HCT116 (cell line): ENCODE measurements around the gene SLC44A2. TPM values are rescaled to one million over a fixed set of nuclear protein-coding genes. Genes with fewer than 3 reads are reported as not detected.
A peak's percentile ranks its signal among the peaks of the same experiment; 100 is the strongest.

Experiments
- ATAC-seq: fragments of 200-7000 bp; cut with Tn5 transposase; 2 replicates; pipeline ENCODE4 v1.9.1; 2020; ENCODE audit warnings: mild to moderate bottlenecking, moderate library complexity
- BruUV-seq: library from RNA; stranded (reverse); fragments of 400-500 nt; replicated peaks from 2 replicates; lab custom pipeline; 2021; lab: Mats Ljungman, UMichigan
- CTCF ChIA-PET: fragments of 300-600 bp; sonication (Branson Sonifier 250); formaldehyde crosslinking; loops from one replicate; lab custom pipeline; 2021; ENCODE audit warnings: antibody characterized with exemption; lab: Charles Lee
- POLR2A ChIA-PET: fragments of 300-600, 350-600 bp; sonication (Branson Sonifier 250); formaldehyde crosslinking; loops from one replicate; lab custom pipeline; 2021; ENCODE audit warnings: antibody characterized with exemption; lab: Charles Lee
- RAD21 ChIA-PET, 2 experiments: fragments of 300-600 bp; sonication (Branson Sonifier 250); formaldehyde crosslinking; loops; one replicate each; lab custom pipeline; 2023; ENCODE audit warnings: low total read pairs in 2 of 2; ENCODE audit not compliant: uncharacterized antibody in 2 of 2, unreplicated experiment in 2 of 2, low non-redundant PET in 1 of 2; lab: Charles Lee
- DNase-seq: peaks from one replicate; pipeline ENCODE4 v3.0.0-alpha.2; 2010; ENCODE audit warnings: low read depth, low spot score
- H2AFZ ChIP-seq: fragments of 200-600 bp; shearing (Covaris generic), sonication (generic); 2 replicates; pipeline ENCODE4 v1.6.1; 2017; ENCODE audit warnings: low read depth, mixed run types, mixed read lengths, antibody characterized with exemption, low read length; ENCODE audit not compliant: poor library complexity, severe bottlenecking
- H3K27ac ChIP-seq: 2 replicates; pipeline ENCODE4 v1.5.1; 2012; ENCODE audit warnings: low read depth, low read length
- H3K27me3 ChIP-seq: fragments of 200-600 bp; sonication (generic); 2 replicates; pipeline ENCODE4 v1.6.1; 2016; ENCODE audit warnings: mixed run types, low read length, mixed read lengths; ENCODE audit not compliant: insufficient read depth
- H3K36me3 ChIP-seq, 2 experiments: fragments of 200-500 bp in 1 of 2; fragments of 200-600 bp in 1 of 2; sonication (Bioruptor generic) in 1 of 2; sonication (generic) in 1 of 2; 2 replicates each; pipeline versions ENCODE4 v1.5.1 to v1.6.1; 2014 to 2016; ENCODE audit warnings: low read length in 2 of 2, inconsistent platforms in 1 of 2, mixed read lengths in 1 of 2, mixed run types in 1 of 2; ENCODE audit not compliant: insufficient read depth in 2 of 2, control insufficient read depth in 1 of 2
- H3K4me1 ChIP-seq, 2 experiments: fragments of 200-600 bp in 1 of 2; sonication (generic) in 1 of 2; 2 replicates each; pipeline versions ENCODE4 v1.5.1 to v1.6.1; 2012 to 2017; ENCODE audit warnings: low read length in 2 of 2, inconsistent platforms in 1 of 2, mild to moderate bottlenecking in 1 of 2, mixed read lengths in 1 of 2, mixed run types in 1 of 2, moderate library complexity in 1 of 2; ENCODE audit not compliant: insufficient read depth in 2 of 2, control insufficient read depth in 1 of 2
- H3K4me2 ChIP-seq: fragments of 200-600 bp; sonication (generic); 2 replicates; pipeline ENCODE4 v1.6.1; 2017; ENCODE audit warnings: mixed run types, low read length, mixed read lengths
- H3K4me3 ChIP-seq, 2 experiments: fragments of 200-600 bp in 1 of 2; sonication (generic) in 1 of 2; replicated peaks in 1 of 2; 2 replicates each; pipeline ENCODE4 v1.5.1; 2011 to 2016; ENCODE audit warnings: low read length in 2 of 2, control low read depth in 1 of 2, low read depth in 1 of 2, mild to moderate bottlenecking in 1 of 2, mixed read lengths in 1 of 2, mixed run types in 1 of 2
- H3K79me2 ChIP-seq: fragments of 200-600 bp; sonication (generic); 2 replicates; pipeline ENCODE4 v1.6.1; 2017; ENCODE audit warnings: mild to moderate bottlenecking, mixed run types, low read length, moderate library complexity, mixed read lengths; ENCODE audit not compliant: insufficient read depth
- H3K9ac ChIP-seq: fragments of 200-600 bp; sonication (generic); 2 replicates; pipeline ENCODE4 v1.6.1; 2016; ENCODE audit warnings: low read length, mixed read lengths
- H3K9me2 ChIP-seq: fragments of 200-600 bp; sonication (generic), shearing (Covaris generic); 2 replicates; pipeline ENCODE4 v1.6.1; 2017; ENCODE audit warnings: mixed run types, mild to moderate bottlenecking, moderate library complexity; ENCODE audit not compliant: insufficient read depth
- H3K9me3 ChIP-seq, 2 experiments: fragments of 200-500 bp in 1 of 2; fragments of 200-600 bp in 1 of 2; sonication (Bioruptor generic) in 1 of 2; sonication (generic) in 1 of 2; 2 replicates each; pipeline ENCODE4 v1.6.1; 2014 to 2017; ENCODE audit warnings: low read length in 2 of 2, mixed read lengths in 2 of 2, inconsistent platforms in 1 of 2, low read depth in 1 of 2, mild to moderate bottlenecking in 1 of 2, mixed run types in 1 of 2, moderate library complexity in 1 of 2; ENCODE audit not compliant: control insufficient read depth in 1 of 2, insufficient read depth in 1 of 2
- H4K20me1 ChIP-seq: fragments of 200-600 bp; sonication (generic), shearing (Covaris generic); 2 replicates; pipeline ENCODE4 v1.6.1; 2017; ENCODE audit warnings: mixed run types, mild to moderate bottlenecking, moderate library complexity; ENCODE audit not compliant: insufficient read depth
- ATF3 ChIP-seq: IDR thresholded peaks from 2 replicates; pipeline ENCODE4 v1.6.1; 2012
- CBX3 ChIP-seq: IDR thresholded peaks from 2 replicates; pipeline ENCODE4 v1.6.1; 2012; ENCODE audit warnings: low read depth
- EGR1 ChIP-seq: IDR thresholded peaks from 2 replicates; pipeline ENCODE4 v1.6.1; 2012; ENCODE audit warnings: low read depth
- EZH2 ChIP-seq: fragments of 200-600 bp; sonication (generic); IDR thresholded peaks from 2 replicates; pipeline ENCODE4 v1.6.1; 2017; ENCODE audit warnings: antibody characterized with exemption, mixed run types
- EZH2phosphoT487 ChIP-seq: fragments of 200-600 bp; IDR thresholded peaks from 2 replicates; pipeline ENCODE4 v1.6.1; 2018; ENCODE audit warnings: antibody characterized with exemption, borderline replicate concordance
- FOSL1 ChIP-seq: IDR thresholded peaks from 2 replicates; pipeline ENCODE4 v1.6.1; 2012; ENCODE audit warnings: low read depth
- JUND ChIP-seq: IDR thresholded peaks from 2 replicates; pipeline ENCODE4 v1.6.1; 2012
- POLR2A ChIP-seq: IDR thresholded peaks from 2 replicates; pipeline ENCODE4 v1.7.0; 2011; ENCODE audit warnings: borderline replicate concordance; ENCODE audit not compliant: insufficient read depth, insufficient read length; ENCODE audit errors: extremely low read depth
- POLR2AphosphoS5 ChIP-seq: IDR thresholded peaks from 2 replicates; pipeline ENCODE4 v1.6.1; 2011; ENCODE audit warnings: mild to moderate bottlenecking, low read depth, low read length, moderate library complexity
- SIN3A ChIP-seq: IDR thresholded peaks from 2 replicates; pipeline ENCODE4 v1.6.1; 2012; ENCODE audit warnings: low read depth
- SP1 ChIP-seq: IDR thresholded peaks from 2 replicates; pipeline ENCODE4 v1.6.1; 2012; ENCODE audit warnings: low read depth
- SRF ChIP-seq: IDR thresholded peaks from 2 replicates; pipeline ENCODE4 v1.6.1; 2012; ENCODE audit warnings: low read depth
- TCF7L2 ChIP-seq: IDR thresholded peaks from 2 replicates; pipeline ENCODE4 v1.7.0; 2011; ENCODE audit warnings: borderline replicate concordance, inconsistent platforms; ENCODE audit not compliant: insufficient read depth, insufficient read length; ENCODE audit errors: extremely low read depth
- ZBTB33 ChIP-seq: IDR thresholded peaks from 2 replicates; pipeline ENCODE4 v1.6.1; 2011; ENCODE audit warnings: mild to moderate bottlenecking, low read length, moderate library complexity; ENCODE audit not compliant: insufficient replicate concordance; ENCODE audit errors: extremely low read depth
- ZFX ChIP-seq: fragments of 450-650 bp; IDR thresholded peaks from 2 replicates; pipeline ENCODE4 v1.6.1; 2017
- intact Hi-C: fragments of 100-400 bp; cut with micrococcal nuclease; formaldehyde crosslinking; loops from 2 replicates; pipeline ENCODE4 v1.10.0; 2022
- total RNA-seq: library from RNA; stranded (reverse); gene quantifications from one replicate; pipeline ENCODE4 v1.2.1, GENCODE V29; 2021; ENCODE audit not compliant: unreplicated experiment
- TF ChIP-seq, protein P1 (sequence below): IDR thresholded peaks from 2 replicates; pipeline ENCODE4 v1.6.1; 2012; ENCODE audit warnings: low read depth
- TF ChIP-seq, protein P2 (sequence below), 3 experiments: fragments of 200-600 bp in 1 of 3; sonication (generic) in 1 of 3; IDR thresholded peaks in 2 of 3; conservative IDR thresholded peaks in 1 of 3; 2 replicates each; pipeline ENCODE4 v1.5.1; 2012 to 2017; ENCODE audit warnings: low read depth in 2 of 3, low read length in 2 of 3, antibody characterized with exemption in 1 of 3, borderline replicate concordance in 1 of 3, control low read depth in 1 of 3, mild to moderate bottlenecking in 1 of 3, mixed read lengths in 1 of 3, mixed run types in 1 of 3, moderate library complexity in 1 of 3; ENCODE audit not compliant: insufficient read depth in 1 of 3
- TF ChIP-seq, protein P3 (sequence below): IDR thresholded peaks from 2 replicates; pipeline ENCODE4 v1.6.1; 2012

SLC44A2 gene
- total RNA-seq, 1 experiment from 2014 or later: 90.9 TPM

DNA sequence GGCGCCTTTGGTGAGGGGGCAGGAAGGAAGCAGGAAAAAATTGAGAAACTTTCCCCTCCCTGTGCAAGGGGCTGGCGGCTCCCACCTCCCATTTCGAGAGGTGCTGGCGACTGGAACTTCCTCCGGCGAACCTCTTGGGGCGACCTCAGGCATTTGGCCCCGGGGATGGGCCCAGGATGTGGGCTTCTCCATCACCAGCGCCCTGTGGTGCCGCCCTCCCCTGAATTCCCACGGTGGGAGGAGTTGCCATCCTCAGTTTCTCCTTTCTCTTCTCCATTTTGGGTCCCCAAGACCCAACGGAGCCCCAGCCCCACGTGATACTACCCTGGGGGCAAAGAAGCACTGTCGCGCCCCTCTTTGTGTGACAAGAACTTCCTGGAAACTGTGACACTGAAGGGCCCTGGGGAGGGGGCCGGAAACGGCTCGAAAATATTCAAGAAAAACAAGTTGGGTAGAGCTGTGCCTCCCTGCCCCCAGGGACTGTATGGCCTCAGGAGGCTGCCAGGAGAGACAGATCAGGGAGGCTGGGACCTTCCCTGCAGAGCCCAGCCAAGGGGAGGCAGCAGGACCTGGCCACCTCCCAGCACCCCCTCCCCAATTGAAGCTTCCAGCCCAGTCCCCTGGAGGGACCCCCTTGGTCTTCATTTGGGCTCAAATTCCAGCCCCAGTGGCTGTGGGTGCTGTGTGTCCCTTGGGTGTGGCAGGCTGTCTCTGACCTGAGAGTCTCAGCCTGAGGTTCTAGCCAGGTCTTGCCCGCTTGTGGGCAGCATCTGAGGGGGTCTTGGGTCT lies 22.1 kb upstream of the SLC44A2 start:
- CTCF ChIA-PET: no interaction called here
- TF ChIP-seq, protein P1, sequence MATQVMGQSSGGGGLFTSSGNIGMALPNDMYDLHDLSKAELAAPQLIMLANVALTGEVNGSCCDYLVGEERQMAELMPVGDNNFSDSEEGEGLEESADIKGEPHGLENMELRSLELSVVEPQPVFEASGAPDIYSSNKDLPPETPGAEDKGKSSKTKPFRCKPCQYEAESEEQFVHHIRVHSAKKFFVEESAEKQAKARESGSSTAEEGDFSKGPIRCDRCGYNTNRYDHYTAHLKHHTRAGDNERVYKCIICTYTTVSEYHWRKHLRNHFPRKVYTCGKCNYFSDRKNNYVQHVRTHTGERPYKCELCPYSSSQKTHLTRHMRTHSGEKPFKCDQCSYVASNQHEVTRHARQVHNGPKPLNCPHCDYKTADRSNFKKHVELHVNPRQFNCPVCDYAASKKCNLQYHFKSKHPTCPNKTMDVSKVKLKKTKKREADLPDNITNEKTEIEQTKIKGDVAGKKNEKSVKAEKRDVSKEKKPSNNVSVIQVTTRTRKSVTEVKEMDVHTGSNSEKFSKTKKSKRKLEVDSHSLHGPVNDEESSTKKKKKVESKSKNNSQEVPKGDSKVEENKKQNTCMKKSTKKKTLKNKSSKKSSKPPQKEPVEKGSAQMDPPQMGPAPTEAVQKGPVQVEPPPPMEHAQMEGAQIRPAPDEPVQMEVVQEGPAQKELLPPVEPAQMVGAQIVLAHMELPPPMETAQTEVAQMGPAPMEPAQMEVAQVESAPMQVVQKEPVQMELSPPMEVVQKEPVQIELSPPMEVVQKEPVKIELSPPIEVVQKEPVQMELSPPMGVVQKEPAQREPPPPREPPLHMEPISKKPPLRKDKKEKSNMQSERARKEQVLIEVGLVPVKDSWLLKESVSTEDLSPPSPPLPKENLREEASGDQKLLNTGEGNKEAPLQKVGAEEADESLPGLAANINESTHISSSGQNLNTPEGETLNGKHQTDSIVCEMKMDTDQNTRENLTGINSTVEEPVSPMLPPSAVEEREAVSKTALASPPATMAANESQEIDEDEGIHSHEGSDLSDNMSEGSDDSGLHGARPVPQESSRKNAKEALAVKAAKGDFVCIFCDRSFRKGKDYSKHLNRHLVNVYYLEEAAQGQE: no peak
- TF ChIP-seq SRF (no peak), ATF3 (no peak), FOSL1 (no peak), POLR2AphosphoS5 (no peak), SP1 (no peak), EZH2phosphoT487 (no peak), TCF7L2 (no peak), CBX3 (no peak), JUND (no peak), EGR1 (no peak), POLR2A (no peak), ZFX (no peak), EZH2 (no peak), ZBTB33 (no peak), SIN3A (no peak)
- TF ChIP-seq, protein P2, sequence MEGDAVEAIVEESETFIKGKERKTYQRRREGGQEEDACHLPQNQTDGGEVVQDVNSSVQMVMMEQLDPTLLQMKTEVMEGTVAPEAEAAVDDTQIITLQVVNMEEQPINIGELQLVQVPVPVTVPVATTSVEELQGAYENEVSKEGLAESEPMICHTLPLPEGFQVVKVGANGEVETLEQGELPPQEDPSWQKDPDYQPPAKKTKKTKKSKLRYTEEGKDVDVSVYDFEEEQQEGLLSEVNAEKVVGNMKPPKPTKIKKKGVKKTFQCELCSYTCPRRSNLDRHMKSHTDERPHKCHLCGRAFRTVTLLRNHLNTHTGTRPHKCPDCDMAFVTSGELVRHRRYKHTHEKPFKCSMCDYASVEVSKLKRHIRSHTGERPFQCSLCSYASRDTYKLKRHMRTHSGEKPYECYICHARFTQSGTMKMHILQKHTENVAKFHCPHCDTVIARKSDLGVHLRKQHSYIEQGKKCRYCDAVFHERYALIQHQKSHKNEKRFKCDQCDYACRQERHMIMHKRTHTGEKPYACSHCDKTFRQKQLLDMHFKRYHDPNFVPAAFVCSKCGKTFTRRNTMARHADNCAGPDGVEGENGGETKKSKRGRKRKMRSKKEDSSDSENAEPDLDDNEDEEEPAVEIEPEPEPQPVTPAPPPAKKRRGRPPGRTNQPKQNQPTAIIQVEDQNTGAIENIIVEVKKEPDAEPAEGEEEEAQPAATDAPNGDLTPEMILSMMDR (IDR thresholded peaks at IDR 0.05 in 2 of 3, conservative IDR thresholded peaks at IDR 0.05 in 1 of 3; ENCODE audit: borderline replicate concordance in 1 of 3, insufficient read depth in 1 of 3, low read depth in 2 of 3, low read length in 2 of 3): no peak
- TF ChIP-seq, protein P3, sequence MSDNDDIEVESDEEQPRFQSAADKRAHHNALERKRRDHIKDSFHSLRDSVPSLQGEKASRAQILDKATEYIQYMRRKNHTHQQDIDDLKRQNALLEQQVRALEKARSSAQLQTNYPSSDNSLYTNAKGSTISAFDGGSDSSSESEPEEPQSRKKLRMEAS: no peak
- Histone ChIP-seq H3K27ac (no peak overlapping the region), H3K4me2 (peak overlapping the region; percentile 93), H3K4me1 (peaks cover 5 to 16% of the 10 kb centered on the region in 2 experiments; a peak in 3 of 4 replicates), H4K20me1 (no peaks in the 10 kb centered on the region), H3K79me2 (no peaks in the 10 kb centered on the region), H3K9me3 (no peaks in the 10 kb centered on the region), H3K9me2 (no peaks in the 10 kb centered on the region), H3K9ac (no peak overlapping the region), H3K27me3 (no peaks in the 10 kb centered on the region), H3K4me3 (peak overlapping the region in 1 of 2 experiments; percentile 62; a peak in 2 of 4 replicates), H2AFZ (no peak overlapping the region), H3K36me3 (no peaks in the 10 kb centered on the region)
- POLR2A ChIA-PET: interaction anchor here (1.6 kb wide), 1 partner anchor 11 kb away, joined by 3 read pairs; no protein-coding TSS in a partner anchor
- DNase-seq: no peak
- BruUV-seq: no TSS peak
- intact Hi-C loops: no loop called here
- no peak for ATAC-seq
- RAD21 ChIA-PET: no interaction called here
